H1 (cell line): ENCODE results near the gene SORL1-AS1.

Experiments used
- ATF2 ChIP-seq: IDR thresholded peaks from 2 replicates; pipeline ENCODE4 v1.6.1; 2012; ENCODE audit warnings: low read length, inconsistent platforms
- ATF3 ChIP-seq: IDR thresholded peaks from 2 replicates; pipeline ENCODE4 v1.6.1; 2011; ENCODE audit warnings: low read depth, mild to moderate bottlenecking, low read length; ENCODE audit not compliant: insufficient read depth
- CBX8 ChIP-seq: fragments of 300-800, 300-1000 bp; sonication (generic); IDR thresholded peaks from 2 replicates; pipeline ENCODE4 v1.7.1; 2016; ENCODE audit warnings: low read depth, low read length, borderline replicate concordance
- CHD7 ChIP-seq: fragments of 300-600 bp; sonication (generic); IDR thresholded peaks from 2 replicates; pipeline ENCODE4 v1.7.1; 2012; ENCODE audit warnings: low read length, moderate library complexity, mild to moderate bottlenecking, inconsistent platforms; ENCODE audit not compliant: insufficient replicate concordance
- FOSL1 ChIP-seq: IDR thresholded peaks from 2 replicates; pipeline ENCODE4 v1.6.1; 2011; ENCODE audit warnings: mild to moderate bottlenecking, low read depth, low read length, moderate library complexity; ENCODE audit not compliant: insufficient read depth
- NRF1 ChIP-seq: IDR thresholded peaks from 2 replicates; pipeline ENCODE4 v1.6.1; 2011; ENCODE audit warnings: mild to moderate bottlenecking, low read depth, low read length, improper control_type of control experiment
- SP4 ChIP-seq: IDR thresholded peaks from 2 replicates; pipeline ENCODE4 v1.6.1; 2012; ENCODE audit warnings: low read length, inconsistent platforms
- TAF1 ChIP-seq: IDR thresholded peaks from 2 replicates; pipeline ENCODE4 v1.6.1; 2011; ENCODE audit warnings: mild to moderate bottlenecking, low read depth, low read length

Gene SORL1-AS1

DNA sequence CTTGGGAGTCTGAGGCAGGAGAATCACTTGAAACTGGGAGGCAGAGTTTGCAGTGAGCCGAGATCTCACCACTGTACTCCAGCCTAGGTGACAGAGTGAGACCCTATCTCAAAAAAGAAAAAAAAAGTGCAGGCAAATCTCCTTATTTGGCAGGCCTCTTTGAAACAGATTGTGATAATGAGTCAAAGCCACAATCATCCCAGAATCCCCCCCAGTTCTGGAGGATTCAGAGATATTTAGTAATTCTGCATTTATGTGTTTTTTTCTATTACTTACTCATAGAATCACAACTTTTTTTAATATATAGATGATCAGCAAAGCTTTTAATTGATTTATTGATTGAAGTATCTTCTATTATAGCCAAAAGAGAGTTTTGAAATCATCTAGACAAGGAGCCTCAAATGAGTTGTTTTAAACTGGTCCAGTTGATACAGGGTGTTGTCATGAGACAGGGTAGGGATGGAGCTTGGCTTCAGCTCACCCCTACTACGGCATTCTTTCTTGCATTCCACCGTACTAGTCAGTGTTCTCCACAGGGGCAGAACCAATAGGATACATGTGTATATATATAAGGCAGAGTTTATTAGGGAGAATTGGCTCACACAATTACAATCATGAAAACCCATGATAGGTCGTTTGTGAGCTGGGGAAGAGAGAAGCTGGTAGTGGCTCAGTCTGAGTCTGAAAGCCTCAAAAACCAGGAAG lies 39.9 kb downstream of the SORL1-AS1 start (continued):
- TF ChIP-seq CHD7, result no peak
- TF ChIP-seq NRF1, result no peak
- no peak for TF ChIP-seq ATF2
- no peak for TF ChIP-seq ATF3
- TF ChIP-seq FOSL1, result no peak
- no peak for TF ChIP-seq CBX8
- no peak for TF ChIP-seq SP4
- TF ChIP-seq TAF1, result no peak
